ENCODE measurements around the gene MCOLN2.
A peak's percentile ranks its signal among the peaks of the same experiment; 100 is the strongest.

The MCOLN2 gene

GRCh38 chr1:84982395-84982794 lies 14.5 kb downstream of the MCOLN2 start:
- no peak for DNase-seq

GRCh38 chr1:84975035-84975434 lies 21.9 kb downstream of the MCOLN2 start:
- no peak for DNase-seq

- DNase-seq, result no peak
Measured at GRCh38 chr1:84973498-84974334, 23.2 kb downstream of the MCOLN2 start.

DNA sequence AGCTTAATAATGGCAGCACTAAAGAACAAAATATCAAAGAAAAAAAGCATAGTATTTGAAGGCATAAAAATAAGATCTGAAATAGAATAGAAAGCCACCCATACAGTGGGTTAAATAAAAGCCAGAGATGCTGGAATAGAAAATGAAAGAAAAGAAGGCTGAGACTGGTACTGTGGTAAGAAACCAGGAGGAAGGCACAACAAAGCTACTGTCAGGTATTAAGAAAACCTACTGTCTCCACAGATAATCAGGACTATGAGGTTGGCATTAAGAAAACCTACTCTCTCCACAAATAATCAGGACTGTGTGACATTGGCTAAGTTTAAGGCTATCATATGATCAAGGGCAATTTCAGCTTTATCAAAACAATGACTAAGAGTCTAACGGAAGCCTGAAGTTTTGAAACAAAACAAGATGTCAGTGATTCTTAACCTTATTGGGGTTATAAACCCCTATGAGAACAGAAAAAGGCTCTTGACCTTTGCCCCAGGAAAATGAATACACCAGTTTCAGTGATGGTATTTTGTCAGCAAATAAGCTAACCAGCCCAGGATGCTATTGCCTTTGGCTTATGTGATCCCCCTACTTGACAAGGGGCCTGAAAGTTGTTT lies 24.4 kb downstream of the MCOLN2 start:
- no peak for DNase-seq

- DNase-seq, result no peak
Measured at GRCh38 chr1:84971957-84972356, 25.0 kb downstream of the MCOLN2 start.

DNA sequence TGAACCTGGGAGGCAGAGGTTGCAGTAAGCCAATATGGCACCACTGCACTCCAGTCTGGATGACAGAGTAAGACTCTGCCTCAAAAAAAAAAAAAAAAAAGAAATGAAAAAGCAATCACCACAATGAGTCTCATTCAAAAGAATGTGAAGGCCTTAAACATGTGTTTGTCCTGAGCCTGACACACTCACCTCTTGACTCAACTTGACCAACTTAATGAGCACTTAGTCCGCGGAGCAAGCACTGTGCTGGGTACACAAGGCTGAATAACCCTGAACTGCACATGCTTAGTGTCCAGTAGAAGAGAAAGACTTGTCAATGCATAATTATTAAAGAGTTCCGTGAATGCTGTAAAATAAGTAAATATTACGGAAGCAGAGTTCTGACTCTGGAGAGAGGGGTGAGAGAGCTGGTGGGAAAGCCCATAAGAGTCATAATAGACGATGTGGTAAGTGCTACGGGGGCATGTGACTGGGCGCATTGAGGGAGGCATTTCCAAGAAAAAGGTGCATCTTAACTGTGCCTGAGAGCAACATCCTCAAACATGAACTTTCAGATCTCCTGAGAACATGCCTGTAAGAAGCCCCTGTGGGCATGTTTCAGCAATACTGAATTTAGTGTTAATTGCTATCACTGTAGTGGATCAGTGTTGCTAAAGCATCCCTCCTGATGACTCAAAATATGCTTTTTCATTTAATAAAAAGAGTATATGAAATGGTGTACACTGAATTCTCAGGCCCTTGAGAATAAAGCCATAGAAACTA lies 27.2 kb downstream of the MCOLN2 start:
- peak; percentile 46 for DNase-seq

GRCh38 chr1:84968865-84969264 lies 28.0 kb downstream of the MCOLN2 start:
- DNase-seq, result no peak

GRCh38 chr1:84968101-84968500 lies 28.8 kb downstream of the MCOLN2 start:
- DNase-seq, result no peak

GRCh38 chr1:84967666-84968065 lies 29.2 kb downstream of the MCOLN2 start:
- no peak for DNase-seq

DNA sequence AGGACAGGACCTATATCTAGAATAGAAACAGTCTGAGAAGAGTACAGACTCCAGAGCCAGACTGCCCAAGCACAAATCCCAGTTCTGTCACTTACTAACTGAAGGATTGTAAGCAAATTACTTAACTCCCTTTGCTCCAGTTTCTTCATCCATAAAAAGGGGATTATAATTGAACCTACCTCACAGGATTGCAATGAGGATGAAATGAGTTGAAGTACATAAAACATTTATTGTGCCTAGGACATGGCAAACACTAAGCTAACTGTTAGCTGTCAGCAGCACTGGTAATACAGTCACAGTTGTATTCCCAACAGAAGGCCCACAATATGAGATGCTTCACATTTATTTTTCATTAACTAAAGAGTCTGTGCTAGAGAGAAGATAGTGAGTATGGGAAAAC lies 33.9 kb downstream of the MCOLN2 start:
- no peak for DNase-seq

DNA sequence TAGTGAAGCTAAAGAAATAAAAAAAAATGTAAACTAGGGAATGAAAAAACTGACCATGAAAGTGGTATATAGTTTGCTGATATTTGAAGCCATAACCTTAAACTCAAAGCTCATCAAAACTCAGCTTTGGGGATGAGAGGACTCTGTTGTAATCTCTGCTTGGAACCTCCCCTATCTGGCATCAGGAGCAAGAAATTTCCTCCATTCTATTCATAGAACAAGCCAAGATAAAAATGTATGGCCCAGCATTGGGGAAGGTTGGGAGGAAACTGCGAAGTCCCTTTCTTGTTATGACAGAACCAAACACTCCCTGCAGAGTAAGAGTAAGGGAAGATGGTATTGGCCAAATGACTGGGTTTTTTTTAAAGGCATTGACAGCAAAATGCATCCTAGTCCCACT lies 35.6 kb downstream of the MCOLN2 start:
- DNase-seq, result no peak

DNA sequence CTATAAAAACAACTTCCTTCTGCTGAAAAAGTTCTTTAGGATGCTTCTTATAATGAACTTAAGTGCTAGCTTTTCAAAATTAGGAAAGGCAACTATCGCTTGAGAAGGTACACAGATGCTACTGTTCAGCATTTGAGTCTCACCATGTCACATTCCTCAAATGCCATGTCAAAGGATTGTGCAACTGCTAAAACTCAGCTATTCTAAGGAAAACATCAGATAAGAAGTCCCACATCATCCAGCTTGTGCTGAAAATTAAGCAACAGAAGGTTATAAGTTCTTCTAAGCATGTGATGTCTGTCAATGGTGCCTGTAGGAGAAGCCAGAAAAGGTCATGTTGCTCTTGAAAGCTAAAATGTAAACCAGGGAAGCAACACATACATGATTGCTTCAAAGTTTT lies 36.5 kb downstream of the MCOLN2 start:
- no peak for DNase-seq

DNA sequence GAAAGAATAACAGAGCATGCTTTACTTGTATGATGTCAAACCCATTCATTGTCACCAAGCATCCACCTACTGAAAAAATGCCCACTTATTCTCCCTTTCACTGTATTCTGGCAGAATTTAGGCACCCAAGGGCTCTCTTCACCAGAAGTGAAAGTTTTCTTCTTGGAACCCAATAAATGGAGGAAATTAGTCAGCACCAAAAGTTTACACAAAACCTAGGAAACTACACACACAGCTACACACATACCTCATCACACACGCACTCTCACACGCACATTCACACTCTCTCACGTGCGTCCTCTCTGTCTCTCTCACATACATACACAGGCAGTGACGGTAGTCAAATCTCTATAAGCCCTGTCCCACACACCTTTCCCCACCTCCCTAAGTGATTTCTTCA lies 37.6 kb downstream of the MCOLN2 start:
- DNase-seq, result peak; percentile 56

- no peak for DNase-seq
Measured at GRCh38 chr1:84957966-84958365, 38.9 kb downstream of the MCOLN2 start.

DNA sequence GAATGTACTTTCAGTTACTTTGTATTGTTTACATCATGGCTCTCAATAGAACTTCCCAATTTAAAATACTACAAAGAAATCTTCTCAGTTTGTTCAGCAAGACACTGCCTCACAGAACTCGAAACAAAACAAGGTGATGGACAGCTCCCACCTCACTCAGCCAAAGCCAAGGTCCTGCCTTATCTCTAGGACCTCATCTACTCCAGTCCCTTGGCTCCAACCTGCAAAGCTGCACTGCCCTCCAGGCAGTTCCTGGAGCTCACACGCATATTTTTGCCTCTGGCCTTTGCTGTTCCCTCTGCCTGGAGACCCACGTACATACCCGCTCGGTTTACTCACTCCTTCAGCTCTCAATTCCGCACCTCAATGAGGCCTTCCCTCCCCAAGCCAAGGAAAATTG lies 40.3 kb downstream of the MCOLN2 start:
- DNase-seq, result no peak

GRCh38 chr1:84956097-84956496 lies 40.8 kb downstream of the MCOLN2 start:
- no peak for DNase-seq

DNA sequence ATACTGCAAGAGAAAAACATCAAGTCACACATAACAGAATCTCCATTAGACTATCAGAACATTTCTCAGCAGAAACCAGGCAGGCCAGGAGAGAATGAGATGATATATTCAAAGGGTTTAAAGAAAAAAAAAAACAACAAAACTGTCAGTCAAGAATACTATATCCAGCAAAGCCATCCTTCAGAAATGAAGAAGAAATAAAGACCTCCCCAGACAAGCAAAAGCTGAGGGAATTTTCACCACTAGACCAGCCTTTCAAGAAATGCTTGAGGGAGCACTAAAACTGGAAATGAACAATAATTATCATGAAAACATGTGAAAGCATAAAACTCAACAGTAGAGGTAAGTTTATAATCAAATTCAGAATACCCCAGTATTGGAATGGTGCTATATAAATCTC lies 47.2 kb downstream of the MCOLN2 start:
- DNase-seq, result no peak

DNA sequence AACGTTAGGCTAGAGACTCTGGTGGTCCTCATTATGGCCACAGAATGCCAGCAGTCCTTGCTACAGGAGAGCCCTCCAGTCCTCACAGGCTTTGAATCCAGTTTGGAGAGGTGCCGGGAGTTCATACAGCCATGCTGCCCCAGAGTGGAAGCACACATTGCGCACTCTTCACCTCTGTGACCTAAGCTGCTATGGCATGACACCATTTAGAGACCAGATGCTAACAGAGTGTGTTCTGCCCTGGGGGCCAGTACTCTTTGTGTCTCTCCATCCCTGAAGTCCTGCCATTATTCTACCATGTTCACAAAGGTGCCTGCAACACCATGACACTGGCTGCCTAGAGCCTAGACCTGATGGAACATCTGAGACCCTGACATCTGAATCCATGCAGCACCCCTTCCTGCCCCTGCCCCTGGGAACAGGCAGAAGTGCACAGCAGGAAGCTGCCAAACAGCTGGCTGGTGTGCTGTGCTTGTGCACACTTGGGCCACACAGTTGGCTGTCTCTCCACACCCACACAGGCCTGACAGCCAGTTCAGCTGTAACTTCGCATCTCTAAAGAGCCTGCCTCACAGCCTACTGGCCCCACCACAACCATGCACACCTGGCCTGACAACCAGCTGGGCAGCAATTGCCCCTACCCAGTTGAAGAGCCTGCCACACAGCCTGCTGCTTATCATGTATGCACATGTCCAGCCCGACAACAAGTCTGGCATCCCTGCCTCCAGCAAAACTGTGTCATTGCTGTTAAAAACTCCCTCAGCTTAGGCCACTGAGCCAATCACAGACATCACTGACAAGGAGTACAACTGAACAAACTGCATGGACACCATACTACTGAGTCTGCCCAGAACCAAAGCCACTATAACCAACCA lies 49.1 kb downstream of the MCOLN2 start:
- DNase-seq, result no peak

DNA sequence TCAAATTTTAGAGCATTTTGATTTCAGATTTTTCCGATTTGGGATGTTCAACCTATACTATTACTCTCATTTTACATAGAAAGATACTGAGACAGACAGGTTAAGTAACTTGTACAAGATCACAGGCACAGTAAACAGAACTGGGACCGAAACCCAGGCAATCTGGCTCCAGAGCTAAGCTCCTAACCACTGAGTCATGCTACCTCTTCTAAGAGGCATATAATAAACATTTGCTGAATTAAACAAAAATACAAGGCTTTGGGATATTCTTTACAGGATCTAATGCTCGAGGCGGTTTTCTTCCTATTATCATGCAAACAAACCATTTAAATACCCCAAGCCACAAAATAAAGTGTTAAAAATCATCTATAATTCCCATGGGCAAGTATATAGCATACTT lies 50.3 kb downstream of the MCOLN2 start:
- no peak for DNase-seq

DNA sequence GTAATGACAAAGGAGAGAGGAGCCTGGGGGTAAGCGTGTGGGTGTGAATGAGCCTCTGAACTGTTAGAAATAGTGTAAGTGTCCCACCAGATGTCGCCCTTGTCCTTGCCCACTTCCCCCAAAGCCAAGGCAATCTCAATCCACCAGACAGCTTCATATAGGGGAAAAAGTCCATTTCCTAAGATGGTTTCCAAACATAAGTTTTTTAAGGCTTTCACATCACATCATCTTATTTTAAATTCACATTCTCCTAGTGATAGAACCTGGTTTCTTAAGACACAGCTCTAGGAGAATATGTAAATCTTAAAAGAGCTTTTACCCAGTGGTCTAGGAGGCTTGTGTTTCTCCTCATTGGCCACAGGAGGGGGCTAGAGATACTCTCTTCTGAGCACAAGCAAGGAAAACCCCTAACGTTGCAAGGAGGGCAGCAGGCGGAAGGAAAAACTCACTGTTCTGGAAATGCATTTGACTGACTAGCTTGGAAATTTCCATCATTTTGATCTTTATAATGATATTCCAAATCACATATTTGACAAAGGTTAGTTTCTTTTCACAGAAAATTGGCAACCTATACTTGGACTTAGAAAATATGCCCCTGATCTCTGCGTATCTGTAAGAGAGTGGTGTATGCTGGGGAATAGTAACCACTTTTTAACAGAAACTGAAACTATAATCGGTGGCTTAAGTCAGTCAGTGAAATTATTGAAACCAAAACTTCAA lies 52.0 kb downstream of the MCOLN2 start:
- peak; percentile 56 for DNase-seq

DNA sequence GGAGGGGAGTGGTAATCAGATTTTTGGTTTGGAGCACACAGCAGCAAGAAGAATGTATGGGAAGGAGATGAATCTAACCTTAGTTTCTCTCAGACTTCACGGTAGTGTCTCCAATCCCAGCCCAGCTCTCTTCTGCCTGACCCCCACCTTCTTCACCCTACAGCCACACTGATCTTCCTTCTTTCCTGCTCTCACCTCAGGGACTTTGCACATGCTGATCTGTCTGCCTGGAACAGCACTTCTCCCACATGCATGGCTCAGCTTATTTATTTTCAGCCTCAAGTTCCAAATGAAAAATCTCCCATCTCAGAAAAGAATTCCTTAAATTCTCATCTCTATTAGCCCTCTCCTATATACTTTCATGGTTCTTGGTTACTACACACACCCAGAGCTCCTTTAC lies 55.1 kb downstream of the MCOLN2 start:
- no peak for DNase-seq

- no peak for DNase-seq
Measured at GRCh38 chr1:84940481-84940880, 56.4 kb downstream of the MCOLN2 start.

Measured in stimulated activated naive CD4-positive, alpha-beta T cell treated with Interleukin-2 at 50 U/mL for 16 hours (primary cell).